KOPT-K1 (cell line): Measurements from ENCODE around the gene AKT2.

Source experiments
- H3K27ac ChIP-seq: fragments of 200-600 bp; sonication (generic); 2 replicates; pipeline ENCODE4 v1.5.1; 2016; ENCODE audit warnings: antibody characterized with exemption, mild to moderate bottlenecking, low read depth, low read length; ENCODE audit not compliant: poor library complexity, severe bottlenecking
- H3K36me3 ChIP-seq: fragments of 200-600 bp; sonication (generic); 2 replicates; pipeline ENCODE4 v1.5.1; 2017; ENCODE audit warnings: antibody characterized with exemption, mild to moderate bottlenecking, low read length, moderate library complexity; ENCODE audit not compliant: insufficient read depth
- H3K9me3 ChIP-seq: fragments of 200-600 bp; sonication (generic); 2 replicates; pipeline ENCODE4 v1.5.1; 2017; ENCODE audit warnings: antibody characterized with exemption, low read length, mild to moderate bottlenecking; ENCODE audit not compliant: insufficient read depth, poor library complexity, severe bottlenecking

The AKT2 gene

GRCh38 chr19:40255619-40256166 lies 29.5 kb downstream of the AKT2 start:
- no peaks in the 10 kb centered on the region for H3K9me3 ChIP-seq
- H3K27ac ChIP-seq: no peak overlapping the region
- H3K36me3 ChIP-seq: peaks cover 67% of the 10 kb centered on the region

DNA sequence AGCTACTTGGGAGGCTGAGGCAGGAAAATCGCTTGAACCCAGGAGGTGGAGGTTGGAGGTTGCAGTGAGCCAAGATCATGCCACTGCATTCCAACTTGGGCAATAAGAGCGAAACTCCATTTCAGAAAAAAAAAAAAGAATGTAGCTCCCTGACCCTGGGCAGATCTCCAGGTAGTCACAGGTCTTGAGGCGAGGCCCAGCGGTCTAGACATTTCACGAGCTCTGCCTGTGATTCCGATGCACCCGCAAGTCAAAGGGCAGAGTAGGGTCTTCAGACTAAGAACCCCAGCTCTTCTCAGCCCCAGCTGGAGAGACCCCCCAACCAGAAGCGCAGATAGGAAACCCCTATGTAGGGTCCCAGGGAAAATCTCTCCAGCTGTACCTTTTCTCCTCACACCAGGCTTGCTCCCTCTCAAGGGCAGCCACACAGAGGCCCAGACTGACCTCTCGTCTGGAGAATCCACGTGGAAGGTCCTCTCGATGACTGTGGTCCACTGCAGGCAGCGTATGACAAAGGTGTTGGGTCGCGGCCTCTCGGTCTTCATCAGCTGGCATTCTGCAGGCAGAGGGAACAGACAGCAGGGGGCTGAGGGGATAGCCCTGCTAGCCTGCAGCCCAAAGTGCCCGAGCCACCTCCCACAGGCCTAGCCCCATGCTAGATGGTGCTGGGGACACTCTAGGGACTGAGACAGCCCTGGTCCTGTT lies 30.3 kb downstream of the AKT2 start:
- H3K27ac ChIP-seq: no peak overlapping the region
- H3K36me3 ChIP-seq: peaks cover 75% of the 10 kb centered on the region

DNA sequence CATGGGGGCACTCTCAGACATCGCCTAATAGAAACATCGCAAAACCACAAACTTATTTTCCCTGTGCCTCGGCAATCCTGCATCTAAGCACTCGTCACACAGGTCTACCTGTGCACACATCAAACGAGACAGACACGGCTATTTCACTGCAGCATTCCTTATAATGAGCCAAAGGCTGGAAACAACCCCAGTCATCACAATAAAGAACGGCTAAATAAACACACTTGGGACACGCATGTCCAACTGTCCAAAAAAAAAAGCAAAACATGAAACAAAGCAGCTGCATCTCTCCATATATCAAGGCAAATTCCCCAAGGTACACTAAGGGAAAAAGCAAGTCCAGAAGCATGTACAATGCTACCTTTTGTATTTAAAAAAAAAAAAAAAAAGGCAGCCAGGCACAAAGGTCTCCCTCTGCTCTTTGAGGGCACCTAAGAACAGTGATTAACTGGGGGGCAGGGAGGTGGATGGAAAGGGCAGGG lies 31.5 kb downstream of the AKT2 start:
- Histone ChIP-seq H3K9me3 (no peaks in the 10 kb centered on the region), H3K27ac (no peak overlapping the region), H3K36me3 (peaks cover 79% of the 10 kb centered on the region)

More for the DNA sequence above, 30.3 kb downstream of the AKT2 start:
- no peaks in the 10 kb centered on the region for H3K9me3 ChIP-seq

GRCh38 chr19:40252395-40252794 lies 32.8 kb downstream of the AKT2 start:
- Histone ChIP-seq H3K9me3 (no peaks in the 10 kb centered on the region), H3K36me3 (peaks cover 84% of the 10 kb centered on the region), H3K27ac (no peak overlapping the region)

GRCh38 chr19:40251991-40252390 lies 33.2 kb downstream of the AKT2 start:
- Histone ChIP-seq H3K36me3 (peaks cover 84% of the 10 kb centered on the region), H3K27ac (no peak overlapping the region), H3K9me3 (no peaks in the 10 kb centered on the region)

DNA sequence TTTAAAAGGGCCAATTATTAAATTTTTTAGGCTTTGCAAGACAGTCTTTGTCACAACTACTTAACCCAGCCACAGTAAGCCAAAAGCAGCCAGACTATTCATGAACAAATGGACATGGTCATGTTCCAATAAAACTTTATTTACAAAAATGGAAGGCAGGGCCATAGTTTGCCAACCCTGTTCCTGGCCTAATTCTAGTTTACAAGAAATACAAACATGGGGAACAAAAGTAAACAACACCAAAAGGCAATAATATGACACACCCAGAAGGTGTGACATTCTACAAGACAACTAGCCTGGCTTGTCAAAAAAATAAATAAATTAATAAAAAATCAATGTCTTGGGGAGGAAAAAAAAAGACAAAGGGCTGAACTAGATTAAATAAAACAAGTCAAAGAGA lies 33.9 kb downstream of the AKT2 start:
- Histone ChIP-seq H3K27ac (no peak overlapping the region), H3K9me3 (no peaks in the 10 kb centered on the region), H3K36me3 (peaks cover 83% of the 10 kb centered on the region)

DNA sequence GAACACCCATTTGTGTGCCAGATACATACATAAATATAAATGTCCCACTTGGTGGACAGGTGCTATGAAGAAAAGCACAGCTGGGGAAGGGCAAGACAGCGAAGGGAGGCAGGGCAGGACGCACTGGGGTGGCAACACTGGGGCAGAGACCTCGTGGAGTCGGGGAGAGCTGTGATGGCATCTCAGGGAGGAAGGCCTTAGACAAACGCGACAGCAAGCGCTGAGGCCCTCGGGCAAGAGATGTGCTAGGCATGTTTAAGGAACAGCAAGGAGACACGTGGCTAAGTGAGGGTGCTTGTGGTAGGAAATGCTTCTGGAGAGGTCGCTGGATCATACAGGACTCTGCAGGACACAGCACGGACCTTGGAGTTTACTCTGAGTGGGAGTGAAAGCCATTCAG lies 35.4 kb downstream of the AKT2 start:
- Histone ChIP-seq H3K9me3 (no peaks in the 10 kb centered on the region), H3K36me3 (peaks cover 80% of the 10 kb centered on the region), H3K27ac (no peak overlapping the region)

DNA sequence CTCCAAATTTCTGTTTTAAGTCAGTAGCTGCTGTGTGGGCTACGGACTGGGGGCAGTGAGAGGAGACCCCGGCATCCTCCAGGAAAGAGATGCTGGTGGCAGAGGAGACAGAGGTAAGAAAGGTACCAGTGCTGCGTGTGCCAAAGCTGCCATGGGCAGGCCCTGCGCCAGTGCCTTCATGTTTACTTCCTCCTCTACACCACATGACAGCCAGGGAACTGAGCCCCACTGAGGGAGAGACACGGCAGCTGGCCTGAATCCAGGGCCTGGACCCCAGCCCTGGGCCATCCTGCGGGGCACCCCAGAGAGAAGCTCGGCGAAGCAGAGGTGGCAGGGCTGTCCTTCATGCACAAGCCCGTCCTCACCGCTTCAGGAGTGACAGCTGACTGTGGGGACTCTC lies 35.9 kb downstream of the AKT2 start:
- H3K27ac ChIP-seq: no peak overlapping the region
- no peaks in the 10 kb centered on the region for H3K9me3 ChIP-seq
- peaks cover 77% of the 10 kb centered on the region for H3K36me3 ChIP-seq

DNA sequence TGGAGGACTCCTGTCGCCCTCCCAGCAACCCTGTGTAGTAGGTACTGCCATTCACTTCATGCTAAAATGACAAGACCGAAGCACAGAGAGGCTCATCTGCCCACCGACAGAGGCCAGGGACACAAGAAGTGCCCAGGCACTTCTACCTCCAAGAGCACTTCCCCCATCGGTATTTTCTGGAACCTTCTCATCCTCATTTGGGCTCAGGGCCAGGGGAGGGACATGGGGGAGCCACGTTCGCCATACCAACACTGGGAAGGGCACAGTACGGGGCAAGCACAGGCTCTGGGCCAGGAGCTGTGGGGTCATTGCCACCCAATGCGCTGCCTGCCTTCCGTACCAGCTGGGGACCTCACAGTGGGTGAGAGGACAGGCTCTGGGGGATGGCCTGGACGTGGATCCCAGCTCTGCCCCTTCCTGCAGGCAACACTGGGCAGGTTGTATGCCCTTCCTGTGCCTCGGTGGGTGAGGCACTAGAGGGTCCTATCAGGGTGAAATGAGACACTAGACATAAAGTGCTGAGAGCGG lies 37.3 kb downstream of the AKT2 start:
- Histone ChIP-seq H3K27ac (no peak overlapping the region), H3K9me3 (no peaks in the 10 kb centered on the region), H3K36me3 (peaks cover 66% of the 10 kb centered on the region)

GRCh38 chr19:40247178-40247577 lies 38.0 kb downstream of the AKT2 start:
- Histone ChIP-seq H3K36me3 (peaks cover 66% of the 10 kb centered on the region), H3K27ac (no peak overlapping the region), H3K9me3 (no peaks in the 10 kb centered on the region)

GRCh38 chr19:40246292-40247073 lies 38.7 kb downstream of the AKT2 start:
- H3K36me3 ChIP-seq: peaks cover 66% of the 10 kb centered on the region
- H3K9me3 ChIP-seq: no peaks in the 10 kb centered on the region

GRCh38 chr19:40245506-40246128 lies 39.5 kb downstream of the AKT2 start:
- Histone ChIP-seq H3K36me3 (peaks cover 71% of the 10 kb centered on the region), H3K9me3 (no peaks in the 10 kb centered on the region), H3K27ac (no peak overlapping the region)

More at GRCh38 chr19:40246292-40247073, 38.7 kb downstream of the AKT2 start:
- no peak overlapping the region for H3K27ac ChIP-seq

DNA sequence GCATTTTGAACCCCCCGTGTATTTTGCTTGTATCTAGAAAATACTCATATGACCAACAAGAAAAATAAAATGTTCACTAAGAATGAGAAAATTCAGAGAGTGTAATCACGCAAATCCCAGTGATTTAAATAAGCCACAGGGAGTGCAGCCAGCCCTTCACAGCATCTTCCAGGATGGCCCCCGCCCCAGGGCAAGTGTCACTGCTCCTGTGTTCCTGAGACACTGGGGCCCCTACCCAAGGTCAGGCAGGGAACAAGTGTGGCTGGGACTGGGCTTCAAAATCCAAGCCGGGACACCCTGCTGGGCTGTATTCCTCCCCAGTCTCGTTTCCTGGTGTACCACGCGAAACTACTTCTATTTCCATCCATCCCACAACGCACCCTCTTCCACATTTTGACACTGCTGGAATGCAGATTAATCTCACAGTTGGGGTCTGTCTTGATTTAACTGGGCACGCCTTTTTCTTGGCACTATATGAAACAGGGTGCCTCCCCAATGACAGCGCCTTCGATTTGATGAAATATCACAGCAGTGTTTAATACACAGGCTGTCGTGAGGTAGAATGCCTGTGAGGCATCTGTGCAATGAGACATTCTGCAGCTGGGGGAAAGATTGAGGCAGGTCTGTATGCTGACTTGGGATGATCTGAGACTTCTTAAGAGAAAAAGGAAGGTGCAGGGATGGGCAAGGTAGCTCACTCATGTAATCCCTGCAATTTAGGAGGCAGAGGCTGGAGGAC lies 40.4 kb downstream of the AKT2 start:
- Histone ChIP-seq H3K9me3 (no peaks in the 10 kb centered on the region), H3K36me3 (peaks cover 71% of the 10 kb centered on the region), H3K27ac (no peak overlapping the region)

GRCh38 chr19:40243181-40243580 lies 42.0 kb downstream of the AKT2 start:
- no peak overlapping the region for H3K27ac ChIP-seq
- peaks cover 81% of the 10 kb centered on the region for H3K36me3 ChIP-seq
- H3K9me3 ChIP-seq: no peaks in the 10 kb centered on the region
